Upper lobe of right lung (tissue), 1 donor: Measurements from ENCODE around the gene VPREB3. TPM values are rescaled to one million over a fixed set of nuclear protein-coding genes. Genes with fewer than 3 reads are reported as not detected.

Source experiments
- ATAC-seq: fragments of 200-7000 bp; cut with Tn5 transposase; one replicate; pipeline ENCODE4 v1.9.1; 2020; ENCODE audit warnings: mild to moderate bottlenecking, moderate library complexity
- DNase-seq: peaks from one replicate; pipeline ENCODE4 v3.0.0-alpha.2; 2020
- H3K27ac ChIP-seq: fragments of 200-600 bp; one replicate; pipeline ENCODE4 v1.8.0; 2022
- H3K27me3 ChIP-seq: fragments of 200-600 bp; one replicate; pipeline ENCODE4 v1.8.0; 2022; ENCODE audit warnings: mild to moderate bottlenecking
- H3K36me3 ChIP-seq: fragments of 200-600 bp; one replicate; pipeline ENCODE4 v1.8.0; 2022
- H3K4me1 ChIP-seq: fragments of 200-600 bp; one replicate; pipeline ENCODE4 v1.8.0; 2022
- H3K4me3 ChIP-seq: fragments of 200-600 bp; one replicate; pipeline ENCODE4 v1.8.0; 2022; ENCODE audit warnings: mild to moderate bottlenecking
- H3K9me3 ChIP-seq: fragments of 200-600 bp; one replicate; pipeline ENCODE4 v1.8.0; 2022
- intact Hi-C: fragments of 100-400 bp; cut with DNase I; formaldehyde crosslinking; loops from one replicate; pipeline ENCODE4 v1.11.0; 2022
- total RNA-seq: library from RNA; stranded (reverse); fragmentation: NEBNext Ultra II Directional; extraction: Animal tissue kit (Norgen Biotek cat#: 25700); gene quantifications from one replicate; pipeline ENCODE4 v1.2.1, GENCODE V29; 2021
- TF ChIP-seq, protein P1 (sequence below): fragments of 200-600 bp; IDR thresholded peaks from one replicate; pipeline ENCODE4 v1.8.0; 2022; ENCODE audit warnings: antibody characterized with exemption
- donor health status: DM: no; HTN: yes; CAD: no; lungs with severe emphysema.

VPREB3 gene
- total RNA-seq, 1 donor from 2014 or later, result not detected

DNA sequence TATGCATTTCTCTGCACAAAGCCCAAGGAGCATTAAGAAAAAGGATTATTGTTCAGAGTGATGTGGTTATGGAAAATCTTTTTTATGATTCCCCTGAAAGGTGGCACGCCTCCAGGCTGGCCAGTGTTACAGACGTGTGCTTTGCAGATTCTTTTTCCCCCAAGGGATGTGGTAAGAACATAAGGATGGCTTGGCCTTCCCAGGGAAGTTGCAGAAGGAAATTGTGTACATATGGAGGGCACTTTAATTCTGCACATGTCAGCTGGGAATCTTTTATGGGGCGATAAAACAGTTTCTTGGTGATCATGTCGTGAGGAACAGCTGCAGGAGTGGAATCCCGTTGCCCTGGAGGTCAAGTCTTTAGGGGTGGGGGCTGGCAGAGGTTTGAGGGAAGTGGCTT lies 42.2 kb upstream of the VPREB3 start:
- Histone ChIP-seq H3K4me3 (no peak overlapping the region), H3K27ac (no peak overlapping the region), H3K4me1 (peaks cover 4% of the 10 kb centered on the region), H3K36me3 (peaks cover 86% of the 10 kb centered on the region), H3K9me3 (no peaks in the 10 kb centered on the region), H3K27me3 (no peaks in the 10 kb centered on the region)
- no peak for DNase-seq
- intact Hi-C loops, result no loop called here
- TF ChIP-seq, protein P1, sequence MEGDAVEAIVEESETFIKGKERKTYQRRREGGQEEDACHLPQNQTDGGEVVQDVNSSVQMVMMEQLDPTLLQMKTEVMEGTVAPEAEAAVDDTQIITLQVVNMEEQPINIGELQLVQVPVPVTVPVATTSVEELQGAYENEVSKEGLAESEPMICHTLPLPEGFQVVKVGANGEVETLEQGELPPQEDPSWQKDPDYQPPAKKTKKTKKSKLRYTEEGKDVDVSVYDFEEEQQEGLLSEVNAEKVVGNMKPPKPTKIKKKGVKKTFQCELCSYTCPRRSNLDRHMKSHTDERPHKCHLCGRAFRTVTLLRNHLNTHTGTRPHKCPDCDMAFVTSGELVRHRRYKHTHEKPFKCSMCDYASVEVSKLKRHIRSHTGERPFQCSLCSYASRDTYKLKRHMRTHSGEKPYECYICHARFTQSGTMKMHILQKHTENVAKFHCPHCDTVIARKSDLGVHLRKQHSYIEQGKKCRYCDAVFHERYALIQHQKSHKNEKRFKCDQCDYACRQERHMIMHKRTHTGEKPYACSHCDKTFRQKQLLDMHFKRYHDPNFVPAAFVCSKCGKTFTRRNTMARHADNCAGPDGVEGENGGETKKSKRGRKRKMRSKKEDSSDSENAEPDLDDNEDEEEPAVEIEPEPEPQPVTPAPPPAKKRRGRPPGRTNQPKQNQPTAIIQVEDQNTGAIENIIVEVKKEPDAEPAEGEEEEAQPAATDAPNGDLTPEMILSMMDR, result no peak
- no peak for ATAC-seq

DNA sequence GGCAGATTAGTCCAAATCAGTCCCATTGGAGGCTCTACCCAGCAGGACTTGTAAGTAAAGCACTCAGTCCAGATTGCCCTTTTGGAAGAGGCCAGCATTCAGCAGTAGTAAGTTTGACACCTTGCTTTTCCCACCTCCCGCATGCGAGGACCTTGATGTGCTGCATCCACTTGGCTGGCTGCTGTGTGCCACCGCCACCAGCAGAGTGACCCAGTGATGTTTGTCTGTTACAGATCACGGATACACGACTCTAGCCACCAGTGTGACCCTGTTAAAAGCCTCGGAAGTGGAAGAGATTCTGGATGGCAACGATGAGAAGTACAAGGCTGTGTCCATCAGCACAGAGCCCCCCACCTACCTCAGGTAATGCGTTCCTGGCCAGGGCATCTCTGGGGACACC lies 39.1 kb upstream of the VPREB3 start:
- Histone ChIP-seq H3K27me3 (no peaks in the 10 kb centered on the region), H3K27ac (no peak overlapping the region), H3K4me1 (peaks cover 12% of the 10 kb centered on the region), H3K9me3 (no peaks in the 10 kb centered on the region), H3K36me3 (peaks cover 60% of the 10 kb centered on the region), H3K4me3 (no peak overlapping the region)
- DNase-seq, result no peak
- intact Hi-C loops, result no loop called here
- TF ChIP-seq, protein P1, result no peak
- ATAC-seq, result no peak

DNA sequence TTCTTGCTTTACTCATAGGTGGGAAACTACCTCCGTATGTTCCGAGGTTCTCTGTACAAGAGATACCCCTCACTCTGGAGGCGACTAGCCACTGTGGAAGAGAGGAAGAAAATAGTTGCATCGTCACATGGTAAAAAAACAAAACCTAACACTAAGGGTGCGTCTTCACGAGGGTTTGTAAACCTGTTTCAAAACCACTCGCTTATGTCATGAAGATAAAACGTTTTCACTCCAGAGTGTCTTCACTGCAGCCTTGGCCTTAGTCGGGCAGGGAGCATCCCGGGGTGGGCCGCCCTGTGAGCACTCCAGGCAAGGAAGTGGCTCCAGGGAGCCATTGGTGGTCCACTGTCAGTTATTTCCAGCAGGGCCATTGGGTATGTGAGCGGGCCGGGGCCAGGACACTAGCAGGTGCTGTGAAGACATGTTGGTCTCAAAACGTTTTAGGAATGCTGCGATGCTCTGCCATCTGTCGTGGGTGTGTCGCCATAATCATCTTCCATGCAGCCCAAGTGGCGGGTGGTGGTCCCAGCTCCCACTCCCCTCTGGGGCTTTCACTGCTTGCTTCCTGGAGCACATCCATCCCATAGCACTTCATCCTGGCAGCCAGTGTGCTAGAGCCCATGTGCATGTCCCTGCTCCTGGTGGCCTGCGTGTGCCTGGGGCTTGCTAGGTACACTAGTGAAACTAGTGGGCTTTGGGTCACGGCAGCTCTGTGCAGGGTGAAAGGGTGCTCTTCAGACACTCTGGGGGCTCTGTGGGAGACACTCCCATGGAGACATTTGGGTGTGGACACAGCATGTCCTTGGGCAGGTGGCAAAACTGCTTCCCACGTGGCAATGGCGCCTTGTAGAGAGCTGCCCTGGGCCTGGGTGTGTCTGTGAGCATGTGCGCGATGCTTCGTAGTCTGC lies 37.8 kb upstream of the VPREB3 start:
- Histone ChIP-seq H3K9me3 (no peaks in the 10 kb centered on the region), H3K36me3 (peaks cover 52% of the 10 kb centered on the region), H3K27ac (no peak overlapping the region), H3K27me3 (no peaks in the 10 kb centered on the region), H3K4me1 (peaks cover 20% of the 10 kb centered on the region), H3K4me3 (no peak overlapping the region)
- no peak for ATAC-seq
- intact Hi-C loops, result no loop called here
- TF ChIP-seq, protein P1, result no peak
- no peak for DNase-seq

DNA sequence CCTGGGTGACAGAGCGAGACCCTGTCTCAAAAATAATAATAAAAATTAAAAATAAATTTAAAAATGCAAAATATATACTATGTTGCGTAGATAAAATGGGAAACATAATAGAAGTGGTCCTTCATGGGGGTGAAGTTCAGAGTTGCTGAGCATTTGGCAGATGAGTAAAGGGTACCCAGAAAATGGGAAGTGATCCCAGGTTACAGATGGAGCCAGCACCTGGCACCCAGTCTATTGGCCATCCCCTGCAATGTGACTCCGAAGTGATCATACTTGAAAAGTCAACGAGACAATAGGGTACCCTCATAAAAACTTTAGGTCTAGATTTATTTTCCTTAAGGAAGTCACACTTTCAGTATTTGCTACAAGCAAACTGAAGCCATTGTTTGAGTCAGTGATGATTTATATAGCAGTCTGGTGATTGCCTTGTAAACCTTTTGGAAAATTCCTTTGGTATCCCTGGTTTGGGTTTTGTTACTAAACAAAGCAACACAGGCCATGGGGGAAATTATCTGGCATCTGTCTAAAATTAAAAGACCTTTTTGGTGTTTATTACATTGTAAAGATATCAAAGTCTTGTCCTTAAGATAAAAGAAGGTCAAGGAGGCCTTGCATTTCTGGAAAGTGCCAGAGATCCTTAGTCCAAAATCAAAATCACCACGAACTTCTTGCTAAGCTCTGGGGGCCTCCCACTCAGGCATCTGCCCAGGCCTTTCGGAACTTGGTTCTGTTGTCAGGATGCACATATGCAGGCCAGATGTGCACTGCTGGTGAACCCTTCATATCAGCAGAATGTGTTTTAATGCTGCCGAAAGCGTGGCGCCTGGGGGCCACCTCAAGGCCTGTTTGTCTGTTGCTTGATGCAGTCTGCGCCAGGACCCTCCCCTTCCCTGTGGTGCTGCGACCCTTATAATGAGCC lies 36.9 kb upstream of the VPREB3 start:
- TF ChIP-seq, protein P1, result no peak
- DNase-seq (no peak), ATAC-seq (no peak)
- Histone ChIP-seq H3K9me3 (no peaks in the 10 kb centered on the region), H3K4me3 (no peak overlapping the region), H3K27ac (no peak overlapping the region), H3K4me1 (peaks cover 26% of the 10 kb centered on the region), H3K36me3 (peaks cover 45% of the 10 kb centered on the region), H3K27me3 (no peaks in the 10 kb centered on the region)
- intact Hi-C loops, result no loop called here

DNA sequence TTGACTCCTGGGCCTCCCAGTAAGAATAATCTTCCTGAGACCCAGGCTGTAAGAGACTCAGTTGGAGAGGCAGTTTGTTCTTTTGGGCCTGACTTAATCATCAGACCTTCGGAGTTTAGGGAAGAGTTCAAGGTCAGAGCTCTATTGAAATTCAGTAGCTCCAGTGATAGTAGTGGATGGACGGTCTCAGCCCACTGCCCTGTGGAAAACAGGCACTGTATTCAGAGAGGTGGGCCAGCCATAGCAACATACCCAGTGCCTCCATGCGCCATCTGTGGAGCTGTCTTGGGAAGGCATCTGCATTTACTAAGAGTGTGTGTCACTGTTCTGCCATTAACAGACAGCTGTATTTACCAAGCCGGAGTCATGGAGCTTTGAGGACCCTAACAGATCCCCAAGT lies 35.4 kb upstream of the VPREB3 start:
- TF ChIP-seq, protein P1, result no peak
- Histone ChIP-seq H3K9me3 (no peaks in the 10 kb centered on the region), H3K27ac (no peak overlapping the region), H3K4me1 (peaks cover 28% of the 10 kb centered on the region), H3K27me3 (no peaks in the 10 kb centered on the region), H3K36me3 (peaks cover 31% of the 10 kb centered on the region), H3K4me3 (no peak overlapping the region)
- DNase-seq (no peak), ATAC-seq (no peak)
- intact Hi-C loops, result no loop called here
